SK-N-SH (cell line): ENCODE data around the gene DLG2. TPM values are rescaled to one million over a fixed set of nuclear protein-coding genes. Genes with fewer than 3 reads are reported as not detected.

Experiments used
- CTCF ChIA-PET: fragments of 300-600, 350-600 bp; formaldehyde crosslinking; extraction: SDS; loops from one replicate; lab custom pipeline; 2021; lab: Yijun Ruan, JAX
- POLR2A ChIA-PET: fragments of 350-600 bp; sonication (Branson Sonifier 250); formaldehyde crosslinking; extraction: SDS; loops from one replicate; lab custom pipeline; 2020; ENCODE audit warnings: antibody characterized with exemption, inconsistent platforms; lab: Yijun Ruan, JAX
- DNase-seq: peaks from one replicate; pipeline ENCODE4 v3.0.0; 2012
- H2AFZ ChIP-seq: fragments of 200-600 bp; sonication (generic); 2 replicates; pipeline ENCODE4 v1.8.1; 2016; ENCODE audit warnings: antibody characterized with exemption, mild to moderate bottlenecking, low read depth
- H3F3A ChIP-seq: fragments of 200-600 bp; sonication (generic); replicated peaks from 2 replicates; pipeline ENCODE3; 2016; ENCODE audit warnings: antibody characterized with exemption, mild to moderate bottlenecking; ENCODE audit not compliant: insufficient read depth
- H3K27ac ChIP-seq, 2 experiments: fragments of 200-500 bp in 1 of 2; fragments of 200-600 bp in 1 of 2; sonication (Bioruptor generic) in 1 of 2; sonication (generic), shearing (Covaris generic) in 1 of 2; 2 replicates each; pipeline versions ENCODE4 v1.5.1 to v1.6.1; 2014 to 2016; ENCODE audit warnings: low read depth in 2 of 2, inconsistent platforms in 1 of 2, low read length in 1 of 2, mild to moderate bottlenecking in 1 of 2, mixed read lengths in 1 of 2
- H3K27me3 ChIP-seq: fragments of 200-600 bp; sonication (generic), shearing (Covaris generic); 2 replicates; pipeline ENCODE4 v1.6.1; 2016; ENCODE audit warnings: mixed run types; ENCODE audit not compliant: insufficient read depth
- H3K36me3 ChIP-seq, 2 experiments: fragments of 200-500 bp in 1 of 2; fragments of 200-600 bp in 1 of 2; sonication (Bioruptor generic) in 1 of 2; sonication (generic) in 1 of 2; replicated peaks in 1 of 2; 2 replicates each; pipeline versions ENCODE3 to v1.5.1; 2014 to 2016; ENCODE audit warnings: low read length in 1 of 2, mild to moderate bottlenecking in 1 of 2; ENCODE audit not compliant: insufficient read depth in 2 of 2, control insufficient read depth in 1 of 2
- H3K4me1 ChIP-seq, 2 experiments: fragments of 200-500 bp in 1 of 2; fragments of 200-600 bp in 1 of 2; sonication (Bioruptor generic) in 1 of 2; sonication (generic), shearing (Covaris generic) in 1 of 2; 2 replicates each; pipeline versions ENCODE4 v1.5.1 to v1.6.1; 2014 to 2016; ENCODE audit warnings: low read depth in 1 of 2, low read length in 1 of 2, mixed run types in 1 of 2; ENCODE audit not compliant: insufficient read depth in 2 of 2, control insufficient read depth in 1 of 2
- H3K4me2 ChIP-seq: fragments of 200-600 bp; sonication (generic), shearing (Covaris generic); 2 replicates; pipeline ENCODE4 v1.6.1; 2017; ENCODE audit warnings: mixed run types
- H3K4me3 ChIP-seq, 2 experiments: fragments of 200-500 bp in 1 of 2; fragments of 200-600 bp in 1 of 2; sonication (Bioruptor generic) in 1 of 2; sonication (generic), shearing (Covaris generic) in 1 of 2; 2 replicates each; pipeline versions ENCODE4 v1.5.1 to v1.8.1; 2014 to 2016; ENCODE audit warnings: low read depth in 2 of 2, inconsistent platforms in 1 of 2, low read length in 1 of 2, mild to moderate bottlenecking in 1 of 2, mixed read lengths in 1 of 2, moderate library complexity in 1 of 2
- H3K79me2 ChIP-seq: fragments of 200-600 bp; sonication (generic); 2 replicates; pipeline ENCODE4 v1.8.1; 2017; ENCODE audit warnings: mild to moderate bottlenecking; ENCODE audit not compliant: insufficient read depth
- H3K9ac ChIP-seq: fragments of 200-600 bp; sonication (generic); 2 replicates; pipeline ENCODE4 v1.6.1; 2017; ENCODE audit warnings: mixed run types
- H3K9me2 ChIP-seq: fragments of 200-600 bp; sonication (generic); 2 replicates; pipeline ENCODE4 v1.6.1; 2017; ENCODE audit warnings: mixed run types
- H3K9me3 ChIP-seq: fragments of 200-600 bp; sonication (generic); 2 replicates; pipeline ENCODE4 v1.6.1; 2017; ENCODE audit warnings: mixed run types, mild to moderate bottlenecking, moderate library complexity
- H4K20me1 ChIP-seq: fragments of 200-600 bp; sonication (generic); 2 replicates; pipeline ENCODE4 v1.6.1; 2017; ENCODE audit warnings: mild to moderate bottlenecking, mixed run types; ENCODE audit not compliant: insufficient read depth
- FOXM1 ChIP-seq: IDR thresholded peaks from 2 replicates; pipeline ENCODE4 v1.4.0; 2012; ENCODE audit warnings: low read depth, mild to moderate bottlenecking
- JUND ChIP-seq: IDR thresholded peaks from 2 replicates; pipeline ENCODE4 v1.4.0; 2012
- MEF2A ChIP-seq: IDR thresholded peaks from 2 replicates; pipeline ENCODE4 v1.4.0; 2012; ENCODE audit warnings: low read depth, borderline replicate concordance
- MXI1 ChIP-seq: IDR thresholded peaks from 2 replicates; pipeline ENCODE4 v1.6.1; 2012; ENCODE audit warnings: mild to moderate bottlenecking, low read depth, low read length, improper control_type of control experiment
- NFIC ChIP-seq: IDR thresholded peaks from 2 replicates; pipeline ENCODE4 v1.4.0; 2012; ENCODE audit warnings: borderline replicate concordance
- POLR2AphosphoS5 ChIP-seq: IDR thresholded peaks from 2 replicates; pipeline ENCODE4 v1.6.1; 2012; ENCODE audit warnings: low read depth, low read length
- RCOR1 ChIP-seq: fragments of 150-350 bp; IDR thresholded peaks from 2 replicates; pipeline ENCODE4 v1.6.1; 2017; ENCODE audit warnings: antibody characterized with exemption, low read length
- RFX5 ChIP-seq: IDR thresholded peaks from 2 replicates; pipeline ENCODE4 v1.6.1; 2012; ENCODE audit warnings: mild to moderate bottlenecking, improper control_type of control experiment, low read length
- RXRA ChIP-seq: IDR thresholded peaks from 2 replicates; pipeline ENCODE4 v1.4.0; 2012; ENCODE audit warnings: low read depth, mild to moderate bottlenecking, borderline replicate concordance
- SIN3A ChIP-seq: IDR thresholded peaks from 2 replicates; pipeline ENCODE4 v1.6.1; 2012; ENCODE audit warnings: low read depth, mild to moderate bottlenecking, low read length, moderate library complexity, borderline replicate concordance
- SMC3 ChIP-seq: IDR thresholded peaks from 2 replicates; pipeline ENCODE4 v1.6.1; 2012; ENCODE audit warnings: low read depth, low read length, improper control_type of control experiment
- TAF1 ChIP-seq: IDR thresholded peaks from 2 replicates; pipeline ENCODE4 v1.6.1; 2012; ENCODE audit warnings: low read depth, mild to moderate bottlenecking, low read length, moderate library complexity, borderline replicate concordance
- TCF12 ChIP-seq: IDR thresholded peaks from 2 replicates; pipeline ENCODE4 v1.4.0; 2012
- TEAD4 ChIP-seq: IDR thresholded peaks from 2 replicates; pipeline ENCODE4 v1.4.0; 2012; ENCODE audit warnings: mild to moderate bottlenecking, borderline replicate concordance; ENCODE audit not compliant: insufficient read depth
- USF1 ChIP-seq: IDR thresholded peaks from 2 replicates; pipeline ENCODE4 v1.4.0; 2012; ENCODE audit warnings: low read depth, borderline replicate concordance
- WGBS: methylation state at CpG from one replicate; pipeline ENCODE4 v1.1.6; 2017; ENCODE audit warnings: low lambda C conversion rate; 5-methylcytosine and 5-hydroxymethylcytosine counted together
- polyA plus RNA-seq, 3 experiments: library from polyadenylated mRNA; depleted of rRNA; stranded (reverse); fragments of >200 nt; gene quantifications; 2 replicates each; pipeline ENCODE4 v1.2.3, GENCODE V29; 2012
- TF ChIP-seq, protein P1 (sequence below): fragments of 150-350 bp; IDR thresholded peaks from 2 replicates; pipeline ENCODE4 v1.6.1; 2017; ENCODE audit warnings: antibody characterized with exemption, low read length, low read depth, borderline replicate concordance
- TF ChIP-seq, protein P2 (sequence below): fragments of 150-350 bp; IDR thresholded peaks from 2 replicates; pipeline ENCODE4 v1.6.1; 2016; ENCODE audit warnings: mild to moderate bottlenecking, low read depth, low read length
- TF ChIP-seq, protein P3 (sequence below): fragments of 200-600 bp; sonication (generic); IDR thresholded peaks from 2 replicates; pipeline ENCODE4 v1.6.1; 2017; ENCODE audit warnings: antibody characterized with exemption, mild to moderate bottlenecking, moderate library complexity

The DLG2 gene
- polyA plus RNA-seq, 1 of the 3 experiments (the other 2 are of a cell fraction), result 0.21 TPM

- Histone ChIP-seq H3K9ac (no peak overlapping the region), H3K9me3 (no peaks in the 10 kb centered on the region), H3F3A (peaks cover 4% of the 10 kb centered on the region), H3K4me2 (no peak overlapping the region), H3K4me3 (no peak overlapping the region), H4K20me1 (no peaks in the 10 kb centered on the region), H2AFZ (no peak overlapping the region), H3K79me2 (no peaks in the 10 kb centered on the region), H3K36me3 (no peaks in the 10 kb centered on the region), H3K4me1 (peaks cover 0 to 9% of the 10 kb centered on the region in 2 experiments; a peak in 1 of 4 replicates), H3K27ac (no peak overlapping the region), H3K9me2 (no peaks in the 10 kb centered on the region), H3K27me3 (no peaks in the 10 kb centered on the region)
- no peak for DNase-seq
- TF ChIP-seq TCF12 (no peak), POLR2AphosphoS5 (no peak), SIN3A (no peak), USF1 (no peak), TEAD4 (no peak), NFIC (no peak), RCOR1 (no peak), RFX5 (no peak), JUND (no peak), TAF1 (no peak)
- TF ChIP-seq, protein P1, sequence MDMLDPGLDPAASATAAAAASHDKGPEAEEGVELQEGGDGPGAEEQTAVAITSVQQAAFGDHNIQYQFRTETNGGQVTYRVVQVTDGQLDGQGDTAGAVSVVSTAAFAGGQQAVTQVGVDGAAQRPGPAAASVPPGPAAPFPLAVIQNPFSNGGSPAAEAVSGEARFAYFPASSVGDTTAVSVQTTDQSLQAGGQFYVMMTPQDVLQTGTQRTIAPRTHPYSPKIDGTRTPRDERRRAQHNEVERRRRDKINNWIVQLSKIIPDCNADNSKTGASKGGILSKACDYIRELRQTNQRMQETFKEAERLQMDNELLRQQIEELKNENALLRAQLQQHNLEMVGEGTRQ, result no peak
- TF ChIP-seq, protein P2, sequence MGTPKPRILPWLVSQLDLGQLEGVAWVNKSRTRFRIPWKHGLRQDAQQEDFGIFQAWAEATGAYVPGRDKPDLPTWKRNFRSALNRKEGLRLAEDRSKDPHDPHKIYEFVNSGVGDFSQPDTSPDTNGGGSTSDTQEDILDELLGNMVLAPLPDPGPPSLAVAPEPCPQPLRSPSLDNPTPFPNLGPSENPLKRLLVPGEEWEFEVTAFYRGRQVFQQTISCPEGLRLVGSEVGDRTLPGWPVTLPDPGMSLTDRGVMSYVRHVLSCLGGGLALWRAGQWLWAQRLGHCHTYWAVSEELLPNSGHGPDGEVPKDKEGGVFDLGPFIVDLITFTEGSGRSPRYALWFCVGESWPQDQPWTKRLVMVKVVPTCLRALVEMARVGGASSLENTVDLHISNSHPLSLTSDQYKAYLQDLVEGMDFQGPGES, result no peak
- TF ChIP-seq, protein P3, sequence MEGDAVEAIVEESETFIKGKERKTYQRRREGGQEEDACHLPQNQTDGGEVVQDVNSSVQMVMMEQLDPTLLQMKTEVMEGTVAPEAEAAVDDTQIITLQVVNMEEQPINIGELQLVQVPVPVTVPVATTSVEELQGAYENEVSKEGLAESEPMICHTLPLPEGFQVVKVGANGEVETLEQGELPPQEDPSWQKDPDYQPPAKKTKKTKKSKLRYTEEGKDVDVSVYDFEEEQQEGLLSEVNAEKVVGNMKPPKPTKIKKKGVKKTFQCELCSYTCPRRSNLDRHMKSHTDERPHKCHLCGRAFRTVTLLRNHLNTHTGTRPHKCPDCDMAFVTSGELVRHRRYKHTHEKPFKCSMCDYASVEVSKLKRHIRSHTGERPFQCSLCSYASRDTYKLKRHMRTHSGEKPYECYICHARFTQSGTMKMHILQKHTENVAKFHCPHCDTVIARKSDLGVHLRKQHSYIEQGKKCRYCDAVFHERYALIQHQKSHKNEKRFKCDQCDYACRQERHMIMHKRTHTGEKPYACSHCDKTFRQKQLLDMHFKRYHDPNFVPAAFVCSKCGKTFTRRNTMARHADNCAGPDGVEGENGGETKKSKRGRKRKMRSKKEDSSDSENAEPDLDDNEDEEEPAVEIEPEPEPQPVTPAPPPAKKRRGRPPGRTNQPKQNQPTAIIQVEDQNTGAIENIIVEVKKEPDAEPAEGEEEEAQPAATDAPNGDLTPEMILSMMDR, result no peak
- CTCF ChIA-PET, result no interaction called here
- WGBS, result 78% methylated on average over 1 of the region's 1 CpG
- POLR2A ChIA-PET, result no interaction called here
Measured at GRCh38 chr11:83459798-83460197, 2167.3 kb downstream of the DLG2 start.

DNA sequence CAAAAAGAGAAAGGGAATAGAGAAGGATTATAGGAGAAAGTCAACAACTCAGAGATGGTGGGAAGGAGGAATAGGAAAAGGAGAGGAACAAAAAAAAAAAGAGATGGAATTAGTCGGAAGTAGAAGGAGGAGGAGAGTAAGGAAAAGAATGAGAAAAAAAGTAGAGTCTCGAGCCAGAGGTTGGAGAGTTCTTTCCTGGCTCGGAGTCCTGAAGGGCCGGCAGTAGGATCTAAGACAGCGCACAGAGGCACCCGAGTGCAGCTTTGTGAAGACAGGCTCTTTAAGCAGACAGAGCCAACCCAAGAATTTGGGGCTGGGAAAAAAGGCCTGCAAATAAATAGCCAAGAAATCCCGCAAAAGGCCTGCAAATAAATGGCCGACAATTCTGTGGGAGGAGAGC is 2170.6 kb downstream of the DLG2 start:
- Histone ChIP-seq H3K9me2 (no peaks in the 10 kb centered on the region), H3K4me1 (peaks cover 0 to 9% of the 10 kb centered on the region in 2 experiments; a peak in 1 of 4 replicates), H3K27ac (no peak overlapping the region), H3F3A (peaks cover 4% of the 10 kb centered on the region), H3K36me3 (no peaks in the 10 kb centered on the region), H3K9ac (no peak overlapping the region), H3K9me3 (no peaks in the 10 kb centered on the region), H3K4me3 (no peak overlapping the region), H3K79me2 (no peaks in the 10 kb centered on the region), H4K20me1 (no peaks in the 10 kb centered on the region), H2AFZ (no peak overlapping the region), H3K4me2 (no peak overlapping the region), H3K27me3 (no peaks in the 10 kb centered on the region)
- ChIA-PET CTCF (no interaction called here), POLR2A (no interaction called here)
- DNase-seq, result no peak
- WGBS, result 58% methylated on average over 8 of the region's 8 CpGs
- TF ChIP-seq FOXM1 (no peak), USF1 (no peak), MEF2A (no peak), NFIC (no peak), SMC3 (no peak), TEAD4 (no peak), RXRA (no peak), TAF1 (no peak), SIN3A (no peak), MXI1 (no peak)
- TF ChIP-seq, protein P1, result no peak
- TF ChIP-seq, protein P3, result no peak
